GM18526 (cell line): ENCODE measurements around the gene MTMR11.

Source experiments
- POLR2A ChIP-seq: IDR thresholded peaks from 3 replicates; pipeline ENCODE4 v1.6.1; 2011; ENCODE audit not compliant: insufficient read length; ENCODE audit errors: extremely low read depth

Gene MTMR11

GRCh38 chr1:149916193-149916897 lies 20.3 kb downstream of the MTMR11 start:
- no peak for TF ChIP-seq POLR2A

GRCh38 chr1:149915429-149916192 lies 21.1 kb downstream of the MTMR11 start:
- no peak for TF ChIP-seq POLR2A

- no peak for TF ChIP-seq POLR2A
These were observed 22.1 kb downstream of the MTMR11 start for GRCh38 chr1:149914545-149914944.

- no peak for TF ChIP-seq POLR2A
These were observed 30.1 kb downstream of the MTMR11 start for GRCh38 chr1:149906570-149907075.

- no peak for TF ChIP-seq POLR2A
These were observed 32.7 kb downstream of the MTMR11 start for GRCh38 chr1:149903836-149904491.

- TF ChIP-seq POLR2A = peak; percentile 70
These were observed 37.0 kb downstream of the MTMR11 start, which contains the start of gene BOLA1 for GRCh38 chr1:149899460-149900284. TSS of gene BOLA1 (plus strand) at chr1:149899568. CDS start at chr1:149900060, 492 bp downstream.

- TF ChIP-seq POLR2A = no peak
These were observed 40.1 kb downstream of the MTMR11 start for GRCh38 chr1:149896575-149896974.

GRCh38 chr1:149888999-149889289 lies 47.7 kb downstream of the MTMR11 start:
- no peak for TF ChIP-seq POLR2A

- peak; percentile 95 for TF ChIP-seq POLR2A
These were observed 48.3 kb downstream of the MTMR11 start for GRCh38 chr1:149888247-149888998.

- TF ChIP-seq POLR2A = peak; percentile 97
These were observed 49.0 kb downstream of the MTMR11 start for GRCh38 chr1:149887456-149888246.

- peak; percentile 69 for TF ChIP-seq POLR2A
These were observed 49.6 kb downstream of the MTMR11 start for GRCh38 chr1:149887196-149887455.

- TF ChIP-seq POLR2A = peak; percentile 91
These were observed 50.1 kb downstream of the MTMR11 start for GRCh38 chr1:149886396-149887195.
